DOHH2 (cell line): ENCODE results near the gene SLC25A27.

Experiments used
- H3F3A ChIP-seq: fragments of 200-600 bp; sonication (generic), shearing (Covaris generic); 2 replicates; pipeline ENCODE4 v1.6.0; 2016; ENCODE audit warnings: antibody characterized with exemption, mild to moderate bottlenecking; ENCODE audit not compliant: control insufficient read depth, insufficient read depth
- H3K27ac ChIP-seq: fragments of 200-600 bp; sonication (generic); 2 replicates; pipeline ENCODE4 v1.5.1; 2014; ENCODE audit warnings: low read depth, mild to moderate bottlenecking, low read length, moderate library complexity
- H3K27me3 ChIP-seq: fragments of 200-600 bp; sonication (generic); 2 replicates; pipeline ENCODE4 v1.6.1; 2014; ENCODE audit warnings: mild to moderate bottlenecking, low read length, mixed read lengths; ENCODE audit not compliant: control insufficient read depth
- H3K36me3 ChIP-seq: fragments of 200-600 bp; sonication (generic); 2 replicates; pipeline ENCODE4 v1.6.1; 2014; ENCODE audit warnings: mild to moderate bottlenecking, low read length, moderate library complexity, mixed read lengths; ENCODE audit not compliant: control insufficient read depth
- H3K4me1 ChIP-seq: fragments of 200-600 bp; sonication (generic); 2 replicates; pipeline ENCODE4 v1.6.1; 2014; ENCODE audit warnings: mild to moderate bottlenecking, low read length, mixed read lengths; ENCODE audit not compliant: control insufficient read depth
- H3K4me2 ChIP-seq: fragments of 200-600 bp; sonication (generic); 2 replicates; pipeline ENCODE4 v1.6.0; 2014; ENCODE audit warnings: mild to moderate bottlenecking, low read length, moderate library complexity
- H3K4me3 ChIP-seq: fragments of 200-600 bp; sonication (generic); 2 replicates; pipeline ENCODE4 v1.5.1; 2014; ENCODE audit warnings: mild to moderate bottlenecking, low read length, mixed read lengths
- H3K79me2 ChIP-seq: fragments of 200-600 bp; sonication (generic); 2 replicates; pipeline ENCODE4 v1.6.1; 2014; ENCODE audit warnings: mild to moderate bottlenecking, low read length, mixed read lengths; ENCODE audit not compliant: control insufficient read depth
- H3K9me2 ChIP-seq: fragments of 200-600 bp; sonication (generic); replicated peaks from 2 replicates; pipeline ENCODE4 v1.6.1; 2014; ENCODE audit warnings: mild to moderate bottlenecking, low read length, mixed read lengths; ENCODE audit not compliant: control insufficient read depth
- H3K9me3 ChIP-seq: fragments of 200-600 bp; sonication (generic); 2 replicates; pipeline ENCODE4 v1.6.1; 2014; ENCODE audit warnings: antibody characterized with exemption, low read length, mixed read lengths; ENCODE audit not compliant: control insufficient read depth, insufficient read depth
- H4K20me1 ChIP-seq: fragments of 200-600 bp; sonication (generic); 2 replicates; pipeline ENCODE4 v1.6.0; 2014; ENCODE audit warnings: low read depth, mild to moderate bottlenecking, antibody characterized with exemption, low read length, moderate library complexity; ENCODE audit not compliant: control insufficient read depth, insufficient read depth
- CTCF ChIP-seq: fragments of 200-600 bp; sonication (generic); IDR thresholded peaks from one replicate; pipeline ENCODE4 v1.5.1; 2014; ENCODE audit warnings: antibody characterized with exemption, mild to moderate bottlenecking, low read depth, low read length; ENCODE audit not compliant: poor library complexity, severe bottlenecking
- EZH2phosphoT487 ChIP-seq: fragments of 200-600 bp; sonication (generic); IDR thresholded peaks from 2 replicates; pipeline ENCODE4 v1.6.1; 2017; ENCODE audit warnings: borderline replicate concordance, mild to moderate bottlenecking, antibody characterized with exemption, low read length, moderate library complexity, mixed read lengths

Gene SLC25A27

GRCh38 chr6:46688117-46688965, 35.6 kb downstream of the SLC25A27 start:
- Histone ChIP-seq H3K4me1 (no peaks in the 10 kb centered on the region), H4K20me1 (no peaks in the 10 kb centered on the region), H3F3A (no peaks in the 10 kb centered on the region), H3K27me3 (no peaks in the 10 kb centered on the region), H3K36me3 (no peaks in the 10 kb centered on the region), H3K27ac (no peak overlapping the region), H3K9me2 (no peaks in the 10 kb centered on the region), H3K9me3 (peaks cover 5% of the 10 kb centered on the region; the same call in 1 of the 2 replicates), H3K4me3 (no peak overlapping the region), H3K4me2 (no peak overlapping the region), H3K79me2 (no peaks in the 10 kb centered on the region)
- TF ChIP-seq EZH2phosphoT487 = no peak
- no peak for TF ChIP-seq CTCF

DNA sequence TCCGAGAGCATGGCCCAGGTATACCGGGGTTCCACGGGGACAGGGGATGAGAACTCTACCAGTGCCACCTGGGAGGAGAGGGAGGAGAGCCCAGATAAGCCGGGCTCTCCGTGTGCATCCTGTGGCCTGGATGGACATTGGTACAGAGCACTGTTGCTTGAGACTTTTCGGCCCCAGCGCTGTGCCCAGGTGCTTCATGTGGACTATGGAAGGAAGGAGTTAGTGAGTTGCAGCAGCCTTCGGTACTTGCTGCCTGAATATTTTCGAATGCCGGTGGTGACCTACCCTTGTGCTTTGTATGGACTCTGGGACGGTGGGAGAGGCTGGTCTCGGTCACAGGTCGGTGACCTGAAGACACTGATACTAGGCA, 36.2 kb downstream of the SLC25A27 start:
- H3K4me1 ChIP-seq = no peaks in the 10 kb centered on the region
- no peaks in the 10 kb centered on the region for H3K36me3 ChIP-seq
- no peak overlapping the region for H3K27ac ChIP-seq
- no peaks in the 10 kb centered on the region for H4K20me1 ChIP-seq
- no peaks in the 10 kb centered on the region for H3K79me2 ChIP-seq
- H3K4me3 ChIP-seq = no peak overlapping the region
- no peak overlapping the region for H3K4me2 ChIP-seq
- H3K9me2 ChIP-seq = no peaks in the 10 kb centered on the region
- peaks cover 5% of the 10 kb centered on the region; the same call in 1 of the 2 replicates for H3K9me3 ChIP-seq
- no peaks in the 10 kb centered on the region for H3K27me3 ChIP-seq
- TF ChIP-seq CTCF = no peak
- TF ChIP-seq EZH2phosphoT487 = no peak
- H3F3A ChIP-seq = no peaks in the 10 kb centered on the region

DNA sequence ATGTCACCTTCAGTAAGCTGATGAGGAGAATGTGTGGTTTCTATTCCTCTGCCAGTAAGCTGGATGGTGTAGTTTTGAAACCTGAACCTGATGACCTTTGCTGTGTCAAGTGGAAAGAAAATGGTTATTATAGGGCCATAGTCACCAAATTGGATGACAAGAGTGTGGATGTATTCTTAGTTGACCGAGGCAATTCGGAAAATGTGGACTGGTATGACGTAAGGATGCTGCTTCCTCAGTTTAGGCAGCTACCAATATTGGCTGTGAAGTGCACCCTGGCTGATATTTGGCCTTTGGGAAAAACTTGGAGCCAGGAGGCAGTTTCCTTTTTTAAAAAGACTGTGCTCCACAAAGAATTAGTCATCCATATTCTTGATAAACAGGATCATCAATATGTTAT, 36.9 kb downstream of the SLC25A27 start:
- no peak overlapping the region for H3K27ac ChIP-seq
- H3K27me3 ChIP-seq = no peaks in the 10 kb centered on the region
- no peaks in the 10 kb centered on the region for H3K36me3 ChIP-seq
- TF ChIP-seq EZH2phosphoT487 = no peak
- no peak for TF ChIP-seq CTCF
- H4K20me1 ChIP-seq = no peaks in the 10 kb centered on the region
- peaks cover 5% of the 10 kb centered on the region; the same call in 1 of the 2 replicates for H3K9me3 ChIP-seq
- H3K4me2 ChIP-seq = no peak overlapping the region
- H3K79me2 ChIP-seq = no peaks in the 10 kb centered on the region
- H3F3A ChIP-seq = no peaks in the 10 kb centered on the region
- H3K4me1 ChIP-seq = no peaks in the 10 kb centered on the region
- H3K9me2 ChIP-seq = no peaks in the 10 kb centered on the region
- no peak overlapping the region for H3K4me3 ChIP-seq
